ENCODE data around the gene EYS. TPM values are rescaled to one million over a fixed set of nuclear protein-coding genes. Genes with fewer than 3 reads are reported as not detected.

The EYS gene
- polyA plus RNA-seq, 2 of the 4 experiments (the other 2 are of a cell fraction): 0.03 to 0.06 TPM

DNA sequence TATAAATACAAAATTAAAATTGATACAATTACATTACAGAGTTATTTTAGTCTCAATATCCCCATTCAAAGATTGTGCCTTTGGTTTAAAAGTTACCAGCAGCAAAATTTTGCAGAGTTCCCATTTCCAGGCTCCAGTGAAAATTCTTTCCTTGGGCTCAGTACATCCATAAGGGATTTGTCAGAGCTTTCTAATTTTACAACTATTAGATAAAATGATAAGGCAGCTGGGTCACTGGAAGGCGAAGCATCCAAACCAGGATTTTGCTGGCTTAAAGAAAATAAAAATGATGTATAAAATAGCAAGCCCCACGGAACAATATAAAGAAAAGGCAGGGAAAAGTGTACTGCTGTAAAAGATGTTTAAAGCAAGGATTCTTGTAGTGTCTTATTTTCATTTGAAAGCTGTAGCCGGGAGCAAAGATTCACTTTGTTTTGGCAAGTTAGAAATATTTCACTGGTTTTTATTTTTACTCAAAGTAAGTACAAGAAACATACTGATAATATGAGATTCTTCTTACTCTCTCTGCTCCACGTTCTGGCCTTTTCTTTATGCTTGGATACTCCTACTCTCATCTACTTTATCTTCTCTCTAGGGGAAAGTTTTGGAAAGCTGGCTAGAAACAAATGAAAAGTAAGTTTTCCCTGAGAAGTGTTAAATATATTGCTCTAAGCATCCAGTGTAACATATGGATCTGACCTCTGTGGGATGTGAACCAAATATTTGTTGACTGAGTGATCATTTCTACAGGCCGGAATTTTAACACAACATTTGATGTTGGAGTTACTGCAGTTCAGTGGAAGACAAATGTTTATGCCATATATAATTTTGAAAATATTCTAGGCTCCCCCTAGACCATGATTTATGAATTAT lies 1583.0 kb downstream of the EYS start:
- 37% methylated on average over 5 of the region's 5 CpGs for WGBS (ENCODE audit: missing lambda C conversion rate)
- TF ChIP-seq ESRRA (IDR thresholded peaks at IDR 0.05; ENCODE audit: borderline replicate concordance, low read length) (no peak), RAD21 (conservative IDR thresholded peaks at IDR 0.05 in 1 of 2, IDR thresholded peaks at IDR 0.05 in 1 of 2) (no peak), CHD4 (IDR thresholded peaks at IDR 0.05; ENCODE audit: borderline replicate concordance) (no peak), CHD2 (IDR thresholded peaks at IDR 0.05; ENCODE audit: low read length, partially characterized antibody) (no peak), BHLHE40 (IDR thresholded peaks at IDR 0.05; ENCODE audit: low read depth, low read length) (no peak), RCOR1 (IDR thresholded peaks at IDR 0.05; ENCODE audit: low read depth, low read length) (no peak), ZC3H11A (IDR thresholded peaks at IDR 0.05) (no peak), PHF8 (IDR thresholded peaks at IDR 0.05; ENCODE audit: borderline replicate concordance, low read depth) (no peak), JUN (IDR thresholded peaks at IDR 0.05) (no peak), RARB (CRISPR knock-in tag; IDR thresholded peaks at IDR 0.05) (no peak), HDAC2 (IDR thresholded peaks at IDR 0.05) (no peak), MAFK (IDR thresholded peaks at IDR 0.05; ENCODE audit: partially characterized antibody) (no peak)
- TF ChIP-seq, protein P1, sequence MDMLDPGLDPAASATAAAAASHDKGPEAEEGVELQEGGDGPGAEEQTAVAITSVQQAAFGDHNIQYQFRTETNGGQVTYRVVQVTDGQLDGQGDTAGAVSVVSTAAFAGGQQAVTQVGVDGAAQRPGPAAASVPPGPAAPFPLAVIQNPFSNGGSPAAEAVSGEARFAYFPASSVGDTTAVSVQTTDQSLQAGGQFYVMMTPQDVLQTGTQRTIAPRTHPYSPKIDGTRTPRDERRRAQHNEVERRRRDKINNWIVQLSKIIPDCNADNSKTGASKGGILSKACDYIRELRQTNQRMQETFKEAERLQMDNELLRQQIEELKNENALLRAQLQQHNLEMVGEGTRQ (IDR thresholded peaks at IDR 0.05): no peak
- TF ChIP-seq, protein P2, sequence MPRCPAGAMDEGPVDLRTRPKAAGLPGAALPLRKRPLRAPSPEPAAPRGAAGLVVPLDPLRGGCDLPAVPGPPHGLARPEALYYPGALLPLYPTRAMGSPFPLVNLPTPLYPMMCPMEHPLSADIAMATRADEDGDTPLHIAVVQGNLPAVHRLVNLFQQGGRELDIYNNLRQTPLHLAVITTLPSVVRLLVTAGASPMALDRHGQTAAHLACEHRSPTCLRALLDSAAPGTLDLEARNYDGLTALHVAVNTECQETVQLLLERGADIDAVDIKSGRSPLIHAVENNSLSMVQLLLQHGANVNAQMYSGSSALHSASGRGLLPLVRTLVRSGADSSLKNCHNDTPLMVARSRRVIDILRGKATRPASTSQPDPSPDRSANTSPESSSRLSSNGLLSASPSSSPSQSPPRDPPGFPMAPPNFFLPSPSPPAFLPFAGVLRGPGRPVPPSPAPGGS (IDR thresholded peaks at IDR 0.05): no peak
- TF ChIP-seq, protein P3, sequence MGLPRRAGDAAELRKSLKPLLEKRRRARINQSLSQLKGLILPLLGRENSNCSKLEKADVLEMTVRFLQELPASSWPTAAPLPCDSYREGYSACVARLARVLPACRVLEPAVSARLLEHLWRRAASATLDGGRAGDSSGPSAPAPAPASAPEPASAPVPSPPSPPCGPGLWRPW (IDR thresholded peaks at IDR 0.05): no peak
- TF ChIP-seq, protein P4, sequence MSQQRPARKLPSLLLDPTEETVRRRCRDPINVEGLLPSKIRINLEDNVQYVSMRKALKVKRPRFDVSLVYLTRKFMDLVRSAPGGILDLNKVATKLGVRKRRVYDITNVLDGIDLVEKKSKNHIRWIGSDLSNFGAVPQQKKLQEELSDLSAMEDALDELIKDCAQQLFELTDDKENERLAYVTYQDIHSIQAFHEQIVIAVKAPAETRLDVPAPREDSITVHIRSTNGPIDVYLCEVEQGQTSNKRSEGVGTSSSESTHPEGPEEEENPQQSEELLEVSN (IDR thresholded peaks at IDR 0.05; ENCODE audit: borderline replicate concordance, low read depth): no peak
- H3K4me2 ChIP-seq: no peak overlapping the region
- no peak overlapping the region for H3K27ac ChIP-seq
- ATAC-seq: no peak
- CTCF ChIA-PET: no interaction called here
- no peak overlapping the region for H3K4me3 ChIP-seq
- FAIRE-seq: no peak
- no peak for DNase-seq (ENCODE audit: low read depth in 1 of 2, low spot score in 1 of 2)
- no peaks in the 10 kb centered on the region for H3K4me1 ChIP-seq
- H3K9me3 ChIP-seq: no peaks in the 10 kb centered on the region
- POLR2A ChIA-PET: no interaction called here

DNA sequence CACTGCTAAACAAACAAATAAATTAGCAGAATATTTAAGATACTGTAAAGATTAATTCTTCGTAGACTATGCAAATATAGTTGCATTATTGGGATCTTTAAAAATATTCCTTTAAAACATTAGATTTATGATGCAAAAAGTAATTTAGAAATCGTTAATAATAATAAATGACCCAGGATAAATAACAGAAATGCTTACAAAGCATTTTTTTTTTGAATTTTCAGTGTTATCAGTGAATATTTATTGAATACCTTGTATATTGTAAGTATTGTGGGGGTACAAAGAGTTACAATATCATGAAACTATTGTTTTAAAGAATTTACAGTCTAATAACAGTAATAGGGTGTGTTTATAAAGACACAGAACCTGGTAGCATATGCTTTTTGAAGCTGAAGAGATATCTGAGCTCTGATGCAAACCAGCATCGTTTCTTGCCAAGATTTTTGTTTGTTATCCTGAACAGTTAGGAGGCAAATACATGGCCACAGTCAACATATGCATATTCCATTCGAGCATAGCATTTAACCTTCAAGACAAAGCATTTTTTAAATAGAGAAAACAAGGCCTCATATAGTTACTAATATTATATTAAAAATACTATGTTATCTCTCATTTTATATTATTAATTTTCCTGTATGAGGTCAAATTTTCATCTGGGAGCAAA lies 1584.2 kb downstream of the EYS start:
- Histone ChIP-seq H3K4me2 (no peak overlapping the region), H3K27ac (no peak overlapping the region), H3K4me1 (no peaks in the 10 kb centered on the region), H3K9me3 (no peaks in the 10 kb centered on the region), H3K4me3 (no peak overlapping the region)
- WGBS (ENCODE audit: missing lambda C conversion rate): 10% methylated on average over 4 of the region's 4 CpGs
- no peak for TF ChIP-seq CBX8 (IDR thresholded peaks at IDR 0.05)
- peak; percentile 77 for TF ChIP-seq MAFK (IDR thresholded peaks at IDR 0.05; ENCODE audit: partially characterized antibody)
- ChIA-PET CTCF (no interaction called here), POLR2A (no interaction called here)
- ATAC-seq: no peak
- no peak for FAIRE-seq
- DNase-seq (ENCODE audit: low read depth in 1 of 2, low spot score in 1 of 2): no peak

DNA sequence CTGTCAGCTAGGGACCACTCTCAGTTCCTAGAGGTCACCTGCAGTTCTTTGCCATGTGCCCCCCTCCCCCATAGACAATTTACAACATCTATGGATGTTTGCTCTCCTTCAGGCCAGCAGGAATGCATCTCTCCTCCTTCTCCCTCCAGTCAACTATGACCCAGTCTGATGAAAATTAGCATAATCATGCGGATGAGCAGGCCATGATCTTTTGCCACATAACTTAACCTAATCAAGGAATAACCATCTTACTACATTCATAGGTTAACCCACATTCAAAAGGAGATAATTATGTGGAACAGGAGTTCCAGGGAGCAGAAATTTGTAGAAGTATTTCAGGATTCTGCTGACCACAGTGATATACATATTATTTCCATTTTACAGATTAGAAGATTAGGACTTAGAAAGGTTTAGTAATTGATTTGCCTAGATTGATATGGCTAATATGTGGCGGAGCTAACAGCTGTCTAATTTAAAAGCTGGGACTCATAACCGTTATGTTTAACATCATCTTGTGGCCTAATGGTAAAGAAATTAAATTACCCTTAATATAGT lies 1585.9 kb downstream of the EYS start:
- Histone ChIP-seq H3K9me3 (no peaks in the 10 kb centered on the region), H3K27ac (no peak overlapping the region), H3K4me1 (no peaks in the 10 kb centered on the region), H3K4me3 (no peak overlapping the region), H3K4me2 (no peak overlapping the region)
- WGBS (ENCODE audit: missing lambda C conversion rate): 55% methylated on average over 3 of the region's 3 CpGs
- ChIA-PET CTCF (no interaction called here), POLR2A (no interaction called here)
- no peak for DNase-seq (ENCODE audit: low read depth in 1 of 2, low spot score in 1 of 2)
- TF ChIP-seq SREBF2 (IDR thresholded peaks at IDR 0.05): no peak
- peak; percentile 28 for TF ChIP-seq MAFK (IDR thresholded peaks at IDR 0.05; ENCODE audit: partially characterized antibody)
- FAIRE-seq: no peak
- no peak for ATAC-seq

Measured in A549 (cell line).